GM18520 (cell line): ENCODE results near the gene LGR6.
"Not testable (repeated sequence)": the region's sequence is repeated elsewhere in the genome, so short reads cannot be mapped to it uniquely, and the experiment has no call there.

Experiments used
- ATAC-seq: cut with Tn5 transposase; IDR thresholded peaks from one replicate; pipeline ENCODE4 v1.9.1; 2021; ENCODE audit not compliant: unreplicated experiment

LGR6 gene

DNA sequence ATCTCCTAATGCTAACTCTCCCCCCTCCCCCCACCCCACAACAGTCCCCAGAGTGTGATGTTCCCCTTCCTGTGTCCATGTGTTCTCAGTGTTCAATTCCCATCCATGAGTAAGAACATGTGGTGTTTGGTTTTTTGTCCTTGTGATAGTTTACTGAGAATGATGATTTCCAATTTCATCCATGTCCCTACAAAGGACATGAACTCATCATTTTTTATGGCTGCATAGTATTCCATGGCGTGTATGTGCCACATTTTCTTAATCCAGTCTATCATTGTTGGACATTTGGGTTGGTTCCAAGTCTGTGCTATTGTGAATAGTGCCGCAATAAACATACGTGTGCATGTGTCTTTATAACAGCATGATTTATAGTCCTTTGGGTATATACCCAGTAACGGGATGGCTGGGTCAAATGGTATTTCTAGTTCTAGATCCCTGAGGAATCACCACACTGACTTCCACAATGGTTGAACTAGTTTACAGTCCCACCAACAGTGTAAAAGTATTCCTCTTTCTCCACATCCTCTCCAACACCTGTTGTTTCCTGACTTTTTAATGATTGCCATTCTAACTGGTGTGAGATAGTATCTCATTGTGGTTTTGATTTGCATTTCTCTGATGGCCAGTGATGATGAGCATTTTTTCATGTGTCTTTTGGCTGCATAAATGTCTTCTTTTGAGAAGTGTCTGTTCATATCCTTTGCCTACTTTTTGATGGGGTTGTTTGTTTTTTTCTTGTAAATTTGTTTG is 67.8 kb downstream of the LGR6 start:
- ATAC-seq, result not testable (repeated sequence)

- ATAC-seq, result no peak
These were observed 70.0 kb downstream of the LGR6 start for GRCh38 chr1:202263628-202264027.

- no peak for ATAC-seq
These were observed 70.7 kb downstream of the LGR6 start for GRCh38 chr1:202264300-202264699.

DNA sequence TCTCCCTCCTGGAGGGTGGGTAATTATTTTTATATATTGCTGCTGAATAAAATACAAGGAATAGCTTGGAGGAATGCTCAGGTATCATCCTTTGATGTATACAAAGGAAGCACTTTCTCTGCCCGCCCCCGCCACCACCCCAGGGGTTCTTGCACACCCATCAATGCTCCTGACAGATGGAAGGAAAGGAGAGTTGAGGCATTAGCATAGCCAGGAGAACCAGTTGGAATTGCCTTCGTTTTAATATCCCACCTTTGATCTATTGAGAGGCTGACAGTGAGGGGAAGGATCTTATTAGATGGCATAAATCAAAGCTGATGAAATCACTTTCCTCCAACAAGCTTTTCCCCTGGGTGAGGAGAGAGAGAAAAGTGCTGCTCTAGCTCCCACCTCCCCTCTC is 71.1 kb downstream of the LGR6 start:
- ATAC-seq, result no peak

DNA sequence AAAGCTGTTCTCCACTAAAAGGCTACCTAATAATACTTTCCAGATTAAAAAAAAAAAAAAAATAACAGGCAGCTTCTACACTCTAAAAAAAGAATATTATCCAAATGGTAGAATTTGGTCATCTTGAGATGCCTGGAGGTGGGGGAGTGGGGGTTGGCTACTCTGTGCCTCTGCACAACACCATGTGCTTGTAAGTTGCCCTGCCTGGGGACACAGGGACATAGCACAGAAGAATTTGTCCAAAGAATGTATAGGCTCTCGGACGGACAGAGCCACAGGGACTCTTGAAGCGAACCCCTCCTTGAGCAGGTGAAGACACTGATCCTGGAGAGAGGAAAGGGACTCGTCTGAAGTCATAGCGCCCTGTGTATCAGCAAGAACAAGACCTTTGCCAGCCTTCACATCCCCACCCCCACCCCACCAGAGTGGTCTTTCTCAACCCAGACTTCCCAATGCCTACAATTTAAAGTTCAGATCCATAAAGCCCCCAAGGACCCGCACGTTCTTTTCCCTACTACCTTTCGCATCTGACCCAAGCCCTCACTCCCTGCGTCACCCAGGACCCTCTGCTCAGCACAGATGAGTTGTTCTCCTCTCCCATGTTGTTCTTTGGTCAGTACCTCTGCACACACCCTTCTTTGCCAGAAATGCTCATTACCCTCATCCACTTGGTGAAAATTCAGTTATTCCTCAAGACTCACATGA is 72.6 kb downstream of the LGR6 start:
- no peak for ATAC-seq

GRCh38 chr1:202268032-202268431 is 74.4 kb downstream of the LGR6 start:
- no peak for ATAC-seq

DNA sequence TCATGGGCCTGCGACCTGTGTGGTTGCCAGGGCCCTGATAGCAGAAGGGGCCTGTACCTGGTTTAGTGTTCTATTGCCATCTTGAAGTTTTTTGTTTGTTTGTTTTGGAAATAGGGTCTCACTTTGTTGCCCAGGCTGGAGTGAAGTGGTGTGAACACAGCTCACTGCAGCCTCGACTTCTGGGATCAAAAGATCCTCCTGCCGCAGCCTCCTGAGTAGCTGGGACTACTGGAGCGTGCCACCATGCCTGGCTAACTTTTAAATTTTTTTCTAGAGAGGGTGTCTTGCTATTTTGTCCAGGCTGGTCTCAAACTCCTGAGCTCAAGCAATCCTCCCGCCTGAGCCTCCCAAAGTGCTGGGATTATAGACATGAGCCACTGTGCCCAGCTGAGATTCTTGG is 75.2 kb downstream of the LGR6 start:
- ATAC-seq, result no peak

DNA sequence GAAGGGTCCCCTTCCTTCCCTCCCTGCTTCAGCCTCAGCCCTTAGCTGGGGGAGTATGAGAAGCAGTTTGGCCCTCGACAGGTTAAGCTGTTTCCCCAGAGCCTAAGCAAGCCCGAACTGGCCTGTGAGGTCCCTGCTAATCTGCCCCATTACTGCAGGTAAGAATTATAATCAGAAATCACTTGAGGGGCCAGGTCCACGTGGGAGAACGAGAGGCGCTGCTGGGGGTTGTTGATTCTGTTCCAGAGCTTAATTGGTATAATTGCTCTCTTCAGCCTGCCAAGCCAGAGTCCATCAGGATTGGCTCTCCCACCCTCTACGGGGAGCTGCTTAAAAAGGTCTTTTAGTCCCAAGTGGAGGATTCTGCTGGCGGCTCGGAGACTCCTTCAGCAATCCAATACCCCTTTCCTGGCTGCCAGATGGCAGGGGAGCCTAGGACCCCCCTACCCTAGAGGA is 77.3 kb downstream of the LGR6 start:
- ATAC-seq, result no peak

DNA sequence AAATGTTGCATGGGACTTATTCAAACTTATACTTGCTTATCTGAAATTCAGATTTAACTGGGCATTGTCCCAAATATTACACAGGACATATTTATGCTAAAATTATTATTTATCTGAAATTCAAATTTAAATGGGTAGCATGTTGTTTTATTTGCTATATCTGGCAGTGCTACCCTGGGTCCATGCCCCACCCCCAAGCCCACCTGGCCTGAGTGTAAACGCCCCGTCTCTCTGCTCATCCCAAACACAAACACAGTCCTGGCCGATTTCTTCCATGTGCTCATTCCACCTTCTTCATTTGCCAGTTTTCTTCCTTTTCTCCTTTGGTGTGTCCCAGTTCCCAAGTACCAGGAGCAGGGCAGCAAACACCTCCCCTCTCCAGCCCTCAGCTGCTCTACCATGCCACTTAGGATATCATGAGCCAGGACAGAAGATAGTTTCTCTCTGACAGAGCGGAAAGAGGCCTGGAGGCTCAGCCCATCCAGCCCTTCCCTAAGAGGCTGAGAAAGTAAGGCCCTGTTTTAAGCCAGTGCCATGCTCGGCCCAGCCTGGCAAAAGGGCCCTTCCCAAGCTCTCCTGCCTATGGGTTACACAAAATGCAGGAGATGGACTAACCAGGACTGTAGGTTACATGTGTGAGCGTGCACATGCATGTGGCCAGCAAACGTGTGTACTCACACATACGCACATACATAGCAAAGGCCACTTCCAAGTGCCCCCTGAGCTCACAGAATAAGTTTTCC is 78.7 kb downstream of the LGR6 start:
- ATAC-seq, result no peak

DNA sequence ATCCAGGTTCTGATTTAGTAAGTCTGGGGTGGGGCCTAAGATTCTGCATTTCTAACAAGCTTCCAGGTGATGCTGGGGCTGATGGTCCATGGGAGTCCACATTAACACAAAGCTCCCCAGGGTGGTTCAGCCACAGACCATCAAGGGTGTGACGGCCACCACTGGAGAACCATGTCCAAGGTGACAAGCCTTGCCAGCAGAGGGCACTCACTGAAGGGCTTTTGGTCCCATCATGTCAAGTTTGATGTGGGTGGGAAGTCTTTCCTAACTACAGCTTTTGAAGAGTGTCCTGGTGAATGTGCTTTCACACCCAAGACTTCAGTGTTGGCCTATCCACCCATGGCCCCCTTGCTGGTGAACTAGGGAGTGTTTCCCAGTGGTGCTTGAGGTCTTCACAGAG is 81.0 kb downstream of the LGR6 start:
- no peak for ATAC-seq

DNA sequence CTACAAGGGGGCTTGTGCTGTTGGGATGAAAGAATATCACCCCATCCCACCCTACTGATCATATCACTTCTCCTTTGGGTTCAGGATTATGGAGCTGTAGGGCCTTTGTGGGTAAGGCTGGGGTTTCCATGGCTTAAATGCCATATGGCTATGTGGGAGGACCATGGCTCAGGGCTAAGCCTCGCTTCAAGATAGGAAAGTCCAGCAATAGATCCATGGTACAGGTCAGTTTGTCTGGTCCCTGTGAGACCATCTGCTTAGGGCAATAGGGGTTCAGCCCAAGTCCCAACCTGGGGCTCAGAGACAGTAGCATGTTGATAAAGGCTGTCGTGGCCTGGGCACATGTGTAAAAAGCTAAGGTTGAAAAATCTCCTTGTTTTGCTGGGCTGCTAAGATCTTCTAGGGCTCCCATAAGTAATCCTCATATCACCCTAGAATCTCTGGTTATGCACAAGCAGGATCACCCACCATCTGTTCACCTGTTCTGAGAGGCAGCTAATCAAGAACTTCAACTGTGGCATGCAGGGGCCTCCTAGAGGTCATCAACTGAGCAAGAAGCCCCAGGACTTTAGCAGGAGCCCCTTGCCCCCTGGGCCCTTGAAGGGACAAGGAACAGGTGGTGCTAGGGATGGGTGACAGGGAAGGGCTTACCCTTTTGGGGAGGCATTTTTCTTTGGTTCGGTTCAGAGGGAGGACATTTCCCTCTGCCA is 81.6 kb downstream of the LGR6 start:
- ATAC-seq, result no peak

DNA sequence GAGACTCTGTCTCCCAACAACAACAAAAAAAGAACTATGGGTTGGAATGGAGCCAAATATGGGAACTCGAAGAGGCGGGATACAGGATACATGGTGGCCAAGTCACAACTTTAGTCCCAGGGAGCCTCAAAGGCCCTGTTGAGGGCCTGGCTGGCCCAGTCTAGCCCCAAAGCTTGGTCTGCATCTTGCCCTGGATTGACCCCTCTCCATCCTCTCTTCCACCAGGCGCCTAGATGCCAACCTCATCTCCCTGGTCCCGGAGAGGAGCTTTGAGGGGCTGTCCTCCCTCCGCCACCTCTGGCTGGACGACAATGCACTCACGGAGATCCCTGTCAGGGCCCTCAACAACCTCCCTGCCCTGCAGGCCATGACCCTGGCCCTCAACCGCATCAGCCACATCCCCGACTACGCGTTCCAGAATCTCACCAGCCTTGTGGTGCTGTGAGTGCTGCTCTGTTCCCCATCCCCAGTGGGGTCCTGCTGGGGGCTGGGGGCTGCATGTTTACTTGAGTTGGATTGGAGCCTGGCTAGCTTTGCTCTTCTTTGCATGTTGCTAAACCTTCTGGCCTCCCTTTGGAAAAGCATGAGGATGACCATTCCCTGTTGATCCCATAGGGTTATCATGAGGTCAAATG is 82.6 kb downstream of the LGR6 start:
- no peak for ATAC-seq

GRCh38 chr1:202276920-202277319 is 83.3 kb downstream of the LGR6 start:
- no peak for ATAC-seq

- no peak for ATAC-seq
These were observed 85.2 kb downstream of the LGR6 start for GRCh38 chr1:202278751-202279150.

- ATAC-seq, result no peak
These were observed 86.2 kb downstream of the LGR6 start for GRCh38 chr1:202279806-202280205.

GRCh38 chr1:202280595-202280994 is 87.0 kb downstream of the LGR6 start:
- no peak for ATAC-seq

DNA sequence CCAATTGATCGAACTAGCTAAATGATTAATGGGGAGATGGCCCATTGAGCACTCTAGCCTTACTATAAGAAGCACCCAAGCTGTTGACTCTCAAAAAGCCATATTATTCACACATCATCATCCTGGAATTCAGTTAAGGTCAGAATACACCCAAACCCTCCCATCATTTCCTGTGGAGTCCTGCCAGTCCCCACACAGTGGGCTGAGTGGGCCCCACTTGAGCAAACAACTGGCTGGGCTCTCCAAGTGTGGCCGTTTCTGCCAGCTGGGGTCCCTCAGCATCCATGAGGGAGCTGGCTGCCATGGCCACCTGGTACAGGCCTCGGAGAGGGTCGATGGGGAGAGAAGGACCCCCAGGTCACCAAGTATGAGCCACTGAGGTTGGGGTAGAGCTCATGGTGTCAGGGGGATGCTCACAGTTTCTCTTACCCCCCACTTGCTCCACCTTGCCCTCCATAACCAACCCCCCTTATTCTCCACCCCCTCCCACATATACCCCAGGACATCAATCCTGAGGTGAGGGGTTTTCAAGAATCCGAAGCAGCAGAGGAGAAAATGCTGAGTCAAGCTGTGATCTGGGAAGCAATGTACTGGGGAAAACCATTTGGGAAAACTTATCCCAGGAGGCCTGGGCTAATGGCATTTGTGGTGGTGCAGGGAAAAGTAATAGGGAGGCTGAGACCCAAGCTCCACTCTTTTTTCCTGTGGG is 87.9 kb downstream of the LGR6 start:
- ATAC-seq, result no peak

DNA sequence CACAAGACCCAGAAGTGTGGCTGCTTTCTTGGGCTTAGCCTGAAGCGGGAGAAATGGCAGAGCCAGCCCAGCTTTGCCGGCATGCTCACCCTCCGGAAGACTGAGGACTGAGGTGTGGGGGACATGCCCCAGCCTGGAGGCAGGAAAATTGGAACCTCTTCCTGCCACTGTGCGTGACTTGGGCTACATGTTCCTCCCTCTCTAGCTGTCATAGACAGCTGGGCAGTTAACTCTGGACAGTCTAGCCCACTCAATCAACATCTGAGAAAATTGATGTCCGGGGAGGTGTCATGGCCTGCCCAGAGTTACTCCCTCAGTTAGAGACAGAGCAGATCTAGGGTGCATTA is 88.4 kb downstream of the LGR6 start:
- no peak for ATAC-seq

- no peak for ATAC-seq
These were observed 89.1 kb downstream of the LGR6 start for GRCh38 chr1:202282596-202283283.

- ATAC-seq, result no peak
These were observed 89.8 kb downstream of the LGR6 start for GRCh38 chr1:202283379-202283844.
